PC-3 (cell line): Measurements from ENCODE around the gene JAK3. TPM values are rescaled to one million over a fixed set of nuclear protein-coding genes. Genes with fewer than 3 reads are reported as not detected.
A peak's percentile ranks its signal among the peaks of the same experiment; 100 is the strongest.

Experiments used
- ATAC-seq: fragments of 200-7000 bp; cut with Tn5 transposase; 2 replicates; pipeline ENCODE4 v1.9.1; 2020; ENCODE audit warnings: mild to moderate bottlenecking, moderate library complexity
- BruUV-seq: library from RNA; stranded (reverse); fragments of 400-500 nt; replicated peaks from 2 replicates; lab custom pipeline; 2021; lab: Mats Ljungman, UMichigan
- CTCF ChIA-PET: fragments of 300-600 bp; sonication (Branson Sonifier 250); formaldehyde crosslinking; loops from one replicate; lab custom pipeline; 2022; ENCODE audit warnings: antibody characterized with exemption; lab: Charles Lee
- POLR2A ChIA-PET: fragments of 300-600 bp; sonication (Branson Sonifier 250); formaldehyde crosslinking; loops from one replicate; lab custom pipeline; 2022; ENCODE audit warnings: antibody characterized with exemption; ENCODE audit not compliant: unreplicated experiment; lab: Charles Lee
- DNase-seq: peaks from one replicate; pipeline ENCODE4 v3.0.0-alpha.2; 2015
- H2AFZ ChIP-seq: fragments of 300-600 bp; sonication (generic); 2 replicates; pipeline ENCODE4 v1.6.0; 2016; ENCODE audit warnings: antibody characterized with exemption, low read length
- H3F3A ChIP-seq: fragments of 300-600 bp; sonication (generic); one replicate; pipeline ENCODE4 v1.6.0; 2017; ENCODE audit warnings: antibody characterized with exemption, low read length, control low read depth, mild to moderate bottlenecking; ENCODE audit not compliant: unreplicated experiment
- H3K27ac ChIP-seq: fragments of 300-600 bp; sonication (generic); 2 replicates; pipeline ENCODE4 v1.5.1; 2016; ENCODE audit warnings: mild to moderate bottlenecking, low read length
- H3K27me3 ChIP-seq: fragments of 300-600 bp; sonication (generic); 2 replicates; pipeline ENCODE4 v1.6.1; 2016; ENCODE audit warnings: low read length, mixed read lengths
- H3K36me3 ChIP-seq: fragments of 300-600 bp; sonication (generic); 2 replicates; pipeline ENCODE4 v1.6.1; 2016; ENCODE audit warnings: low read depth, mixed run types, low read length, mixed read lengths
- H3K4me1 ChIP-seq: fragments of 300-600 bp; sonication (generic); 2 replicates; pipeline ENCODE4 v1.5.1; 2016; ENCODE audit warnings: low read length; ENCODE audit not compliant: insufficient read depth
- H3K4me2 ChIP-seq: fragments of 300-600 bp; sonication (generic); 2 replicates; pipeline ENCODE4 v1.6.0; 2016; ENCODE audit warnings: low read length
- H3K4me3 ChIP-seq: fragments of 300-600 bp; sonication (generic); 2 replicates; pipeline ENCODE4 v1.5.1; 2016; ENCODE audit warnings: mild to moderate bottlenecking, low read length, mixed read lengths
- H3K79me2 ChIP-seq: fragments of 300-600 bp; sonication (generic); 2 replicates; pipeline ENCODE4 v1.6.1; 2017; ENCODE audit warnings: low read length, mixed read lengths
- H3K9ac ChIP-seq: fragments of 300-600 bp; sonication (generic); 2 replicates; pipeline ENCODE4 v1.6.0; 2016; ENCODE audit warnings: mild to moderate bottlenecking, low read length
- H3K9me2 ChIP-seq: fragments of 300-600 bp; sonication (generic); replicated peaks from 2 replicates; pipeline ENCODE4 v1.6.1; 2016; ENCODE audit warnings: mixed run types, low read length, mixed read lengths
- H3K9me3 ChIP-seq: fragments of 300-600 bp; sonication (generic); 2 replicates; pipeline ENCODE4 v1.6.1; 2016; ENCODE audit warnings: low read length, mixed read lengths
- H4K20me1 ChIP-seq: fragments of 300-600 bp; sonication (generic); 2 replicates; pipeline ENCODE4 v1.6.1; 2016; ENCODE audit warnings: low read length, mixed read lengths
- CTCF ChIP-seq: fragments of 300-600 bp; sonication (generic); conservative IDR thresholded peaks from 2 replicates; pipeline ENCODE4 v1.5.1; 2017; ENCODE audit warnings: antibody characterized with exemption, low read depth, mild to moderate bottlenecking, low read length
- EZH2 ChIP-seq: fragments of 300-600 bp; sonication (generic); IDR thresholded peaks from one replicate; pipeline ENCODE4 v1.6.1; 2017; ENCODE audit warnings: antibody characterized with exemption, mild to moderate bottlenecking, low read length; ENCODE audit not compliant: unreplicated experiment
- EZH2phosphoT487 ChIP-seq: fragments of 300-600 bp; sonication (generic); IDR thresholded peaks from 2 replicates; pipeline ENCODE4 v1.6.1; 2018; ENCODE audit warnings: mild to moderate bottlenecking, antibody characterized with exemption, low read length, borderline replicate concordance
- intact Hi-C: fragments of 100-400 bp; cut with micrococcal nuclease; formaldehyde crosslinking; loops from 2 replicates; pipeline ENCODE4 v1.9.0; 2023
- total RNA-seq: library from RNA; depleted of rRNA; stranded (reverse); fragments of >200 nt; gene quantifications from 2 replicates; pipeline ENCODE4 v1.2.3, GENCODE V29; 2014

The JAK3 gene
- total RNA-seq, 1 experiment from 2014 or later: 1.5 TPM

GRCh38 chr19:17830567-17831418 is 17.0 kb downstream of the JAK3 start:
- intact Hi-C loops: loop anchor here (1.0 to 5.0 kb wide), 3 partner anchors 11 to 33 kb away; partner anchors contain the start of gene B3GNT3
- POLR2A ChIA-PET: interaction anchor here (0.5 to 0.8 kb wide), 6 partner anchors 11 to 522 kb away, joined by 3 to 28 read pairs (median 4); partner anchors contain the start of genes DDA1 and RPL18A

GRCh38 chr19:17829855-17830566 is 17.8 kb downstream of the JAK3 start:
- peak overlapping the region; percentile 47 for H3K27ac ChIP-seq

More at GRCh38 chr19:17830567-17831418, 17.0 kb downstream of the JAK3 start:
- H3K9me2 ChIP-seq: no peaks in the 10 kb centered on the region
- H3K27me3 ChIP-seq: no peaks in the 10 kb centered on the region
- no peaks in the 10 kb centered on the region for H3F3A ChIP-seq
- H3K9ac ChIP-seq: peak overlapping the region; percentile 59
- H3K79me2 ChIP-seq: no peaks in the 10 kb centered on the region
- peak; percentile 89 for ATAC-seq
- peak overlapping the region; percentile 100 for H2AFZ ChIP-seq
- H3K36me3 ChIP-seq: no peaks in the 10 kb centered on the region
- H3K9me3 ChIP-seq: no peaks in the 10 kb centered on the region
- peak overlapping the region; percentile 47 for H3K27ac ChIP-seq
- DNase-seq: peak; percentile 94
- H3K4me3 ChIP-seq: peak overlapping the region; percentile 93
- TF ChIP-seq EZH2phosphoT487: no peak
- TF ChIP-seq EZH2: no peak
- TF ChIP-seq CTCF: no peak
- CTCF ChIA-PET: interaction anchor here (0.6 to 1.1 kb wide), 4 partner anchors 10 to 29 kb away, joined by 3 to 14 read pairs (median 8); partner anchors contain the start of gene RPL18A
- H3K4me1 ChIP-seq: peaks cover 10% of the 10 kb centered on the region; the same call in 1 of the 2 replicates
- BruUV-seq: no TSS peak
- H3K4me2 ChIP-seq: peak overlapping the region; percentile 99
- H4K20me1 ChIP-seq: no peaks in the 10 kb centered on the region

More at GRCh38 chr19:17829855-17830566, 17.8 kb downstream of the JAK3 start:
- no peaks in the 10 kb centered on the region for H4K20me1 ChIP-seq
- peak overlapping the region; percentile 95 for H3K4me2 ChIP-seq
- BruUV-seq: TSS peak; percentile 42
- peak overlapping the region; percentile 70 for H3K4me3 ChIP-seq
- H3K9me2 ChIP-seq: no peaks in the 10 kb centered on the region
- no peaks in the 10 kb centered on the region for H3K9me3 ChIP-seq
- H3K79me2 ChIP-seq: no peaks in the 10 kb centered on the region
- ChIA-PET CTCF (interaction anchor here (0.7 to 1.1 kb wide), 3 partner anchors 10 to 25 kb away, joined by 3 to 12 read pairs (median 3); no protein-coding TSS in a partner anchor), POLR2A (interaction anchor here (0.6 to 0.8 kb wide), 2 partner anchors 29 to 33 kb away, joined by 3 to 4 read pairs; partner anchors contain the start of gene RPL18A)
- H3K9ac ChIP-seq: peak overlapping the region; percentile 59
- peaks cover 10% of the 10 kb centered on the region; the same call in 1 of the 2 replicates for H3K4me1 ChIP-seq
- intact Hi-C loops: loop anchor here (5.0 kb wide), 1 partner anchor 33 kb away; the partner anchor contains the start of gene B3GNT3
- no peaks in the 10 kb centered on the region for H3K27me3 ChIP-seq
- peak; percentile 84 for DNase-seq
- H2AFZ ChIP-seq: peak overlapping the region; percentile 93
- peak; percentile 70 for ATAC-seq
- H3F3A ChIP-seq: no peaks in the 10 kb centered on the region
- H3K36me3 ChIP-seq: no peaks in the 10 kb centered on the region
- TF ChIP-seq EZH2 (no peak), CTCF (no peak; the same call in 1 of the 2 replicates), EZH2phosphoT487 (no peak)
